ENCODE data around the gene EPM2AIP1.

EPM2AIP1 gene

GRCh38 chr3:37029111-37029510 lies 36.2 kb upstream of the EPM2AIP1 start:
- H3K36me3 ChIP-seq (ENCODE audit: control insufficient read depth, insufficient read depth, low read length) = peaks cover 96% of the 10 kb centered on the region
- no CpG with 5 or more reads among the region's 1 CpG for WGBS, 2 experiments (ENCODE audit: insufficient coverage in 2 of 2)
- H3K4me3 ChIP-seq (ENCODE audit: extremely low read depth, insufficient read depth, low read length, poor library complexity, severe bottlenecking) = no peak overlapping the region
- H3K9me3 ChIP-seq (ENCODE audit: control insufficient read depth, low read length) = no peaks in the 10 kb centered on the region
- peaks cover 8% of the 10 kb centered on the region for H3K4me1 ChIP-seq (ENCODE audit: control insufficient read depth, insufficient read depth, low read length, poor library complexity, severe bottlenecking)
- no peak overlapping the region for H3K27ac ChIP-seq (ENCODE audit: low read depth, low read length, severe bottlenecking)

- peaks cover 8% of the 10 kb centered on the region for H3K4me1 ChIP-seq (ENCODE audit: control insufficient read depth, insufficient read depth, low read length, poor library complexity, severe bottlenecking)
- no peak overlapping the region for H3K4me3 ChIP-seq (ENCODE audit: extremely low read depth, insufficient read depth, low read length, poor library complexity, severe bottlenecking)
- peaks cover 96% of the 10 kb centered on the region for H3K36me3 ChIP-seq (ENCODE audit: control insufficient read depth, insufficient read depth, low read length)
- 83% methylated on average over 1 of the region's 1 CpG; no CpG with 5 or more reads in 1 of the 2 experiments for WGBS, 2 experiments (ENCODE audit: insufficient coverage in 2 of 2)
- H3K27ac ChIP-seq (ENCODE audit: low read depth, low read length, severe bottlenecking) = no peak overlapping the region
- no peaks in the 10 kb centered on the region for H3K9me3 ChIP-seq (ENCODE audit: control insufficient read depth, low read length)
These were observed 35.4 kb upstream of the EPM2AIP1 start for GRCh38 chr3:37028329-37028728.

GRCh38 chr3:37026851-37027250 lies 33.9 kb upstream of the EPM2AIP1 start:
- peaks cover 97% of the 10 kb centered on the region for H3K36me3 ChIP-seq (ENCODE audit: control insufficient read depth, insufficient read depth, low read length)

GRCh38 chr3:37025561-37026335 lies 32.8 kb upstream of the EPM2AIP1 start:
- 97 to 100% methylated on average over 3 of the region's 3 CpGs for WGBS, 2 experiments (ENCODE audit: insufficient coverage in 2 of 2)
- Histone ChIP-seq H3K4me3 (ENCODE audit: extremely low read depth, insufficient read depth, low read length, poor library complexity, severe bottlenecking) (no peak overlapping the region), H3K9me3 (ENCODE audit: control insufficient read depth, low read length) (no peaks in the 10 kb centered on the region), H3K36me3 (ENCODE audit: control insufficient read depth, insufficient read depth, low read length) (peaks cover 97% of the 10 kb centered on the region), H3K27ac (ENCODE audit: low read depth, low read length, severe bottlenecking) (no peak overlapping the region), H3K4me1 (ENCODE audit: control insufficient read depth, insufficient read depth, low read length, poor library complexity, severe bottlenecking) (peaks cover 8% of the 10 kb centered on the region)

More at GRCh38 chr3:37026851-37027250, 33.9 kb upstream of the EPM2AIP1 start:
- no peak overlapping the region for H3K4me3 ChIP-seq (ENCODE audit: extremely low read depth, insufficient read depth, low read length, poor library complexity, severe bottlenecking)
- no peaks in the 10 kb centered on the region for H3K9me3 ChIP-seq (ENCODE audit: control insufficient read depth, low read length)
- H3K4me1 ChIP-seq (ENCODE audit: control insufficient read depth, insufficient read depth, low read length, poor library complexity, severe bottlenecking) = peaks cover 8% of the 10 kb centered on the region
- H3K27ac ChIP-seq (ENCODE audit: low read depth, low read length, severe bottlenecking) = no peak overlapping the region
- WGBS, 2 experiments (ENCODE audit: insufficient coverage in 2 of 2) = 95% methylated on average over 3 of the region's 5 CpGs

GRCh38 chr3:37024820-37025405 lies 32.0 kb upstream of the EPM2AIP1 start:
- Histone ChIP-seq H3K36me3 (ENCODE audit: control insufficient read depth, insufficient read depth, low read length) (peaks cover 97% of the 10 kb centered on the region), H3K4me1 (ENCODE audit: control insufficient read depth, insufficient read depth, low read length, poor library complexity, severe bottlenecking) (peaks cover 1% of the 10 kb centered on the region), H3K27ac (ENCODE audit: low read depth, low read length, severe bottlenecking) (no peak overlapping the region), H3K9me3 (ENCODE audit: control insufficient read depth, low read length) (no peaks in the 10 kb centered on the region), H3K4me3 (ENCODE audit: extremely low read depth, insufficient read depth, low read length, poor library complexity, severe bottlenecking) (no peak overlapping the region)
- 89% methylated on average over 2 of the region's 3 CpGs; no CpG with 5 or more reads in 1 of the 2 experiments for WGBS, 2 experiments (ENCODE audit: insufficient coverage in 2 of 2)

GRCh38 chr3:37024092-37024491 lies 31.2 kb upstream of the EPM2AIP1 start:
- H3K27ac ChIP-seq (ENCODE audit: low read depth, low read length, severe bottlenecking) = no peak overlapping the region
- H3K9me3 ChIP-seq (ENCODE audit: control insufficient read depth, low read length) = no peaks in the 10 kb centered on the region
- no CpG with 5 or more reads among the region's 2 CpGs for WGBS, 2 experiments (ENCODE audit: insufficient coverage in 2 of 2)
- no peak overlapping the region for H3K4me3 ChIP-seq (ENCODE audit: extremely low read depth, insufficient read depth, low read length, poor library complexity, severe bottlenecking)
- H3K4me1 ChIP-seq (ENCODE audit: control insufficient read depth, insufficient read depth, low read length, poor library complexity, severe bottlenecking) = no peaks in the 10 kb centered on the region
- H3K36me3 ChIP-seq (ENCODE audit: control insufficient read depth, insufficient read depth, low read length) = peaks cover 97% of the 10 kb centered on the region

GRCh38 chr3:37017683-37018082 lies 24.8 kb upstream of the EPM2AIP1 start:
- H3K9me3 ChIP-seq (ENCODE audit: control insufficient read depth, low read length) = no peaks in the 10 kb centered on the region
- H3K4me3 ChIP-seq (ENCODE audit: extremely low read depth, insufficient read depth, low read length, poor library complexity, severe bottlenecking) = no peak overlapping the region
- no peak overlapping the region for H3K27ac ChIP-seq (ENCODE audit: low read depth, low read length, severe bottlenecking)
- no peaks in the 10 kb centered on the region for H3K4me1 ChIP-seq (ENCODE audit: control insufficient read depth, insufficient read depth, low read length, poor library complexity, severe bottlenecking)
- WGBS, 2 experiments (ENCODE audit: insufficient coverage in 2 of 2) = 81 to 100% methylated on average over 2 to 3 of the region's 3 CpGs
- peaks cover 86% of the 10 kb centered on the region for H3K36me3 ChIP-seq (ENCODE audit: control insufficient read depth, insufficient read depth, low read length)

- no peaks in the 10 kb centered on the region for H3K9me3 ChIP-seq (ENCODE audit: control insufficient read depth, low read length)
- WGBS, 2 experiments (ENCODE audit: insufficient coverage in 2 of 2) = 80% methylated on average over 6 of the region's 8 CpGs; no CpG with 5 or more reads in 1 of the 2 experiments
- H3K27ac ChIP-seq (ENCODE audit: low read depth, low read length, severe bottlenecking) = no peak overlapping the region
- no peak overlapping the region for H3K4me3 ChIP-seq (ENCODE audit: extremely low read depth, insufficient read depth, low read length, poor library complexity, severe bottlenecking)
- H3K36me3 ChIP-seq (ENCODE audit: control insufficient read depth, insufficient read depth, low read length) = peaks cover 86% of the 10 kb centered on the region
- H3K4me1 ChIP-seq (ENCODE audit: control insufficient read depth, insufficient read depth, low read length, poor library complexity, severe bottlenecking) = no peaks in the 10 kb centered on the region
These were observed 24.0 kb upstream of the EPM2AIP1 start for GRCh38 chr3:37016903-37017302.

- Histone ChIP-seq H3K4me1 (ENCODE audit: control insufficient read depth, insufficient read depth, low read length, poor library complexity, severe bottlenecking) (no peaks in the 10 kb centered on the region), H3K36me3 (ENCODE audit: control insufficient read depth, insufficient read depth, low read length) (peaks cover 84% of the 10 kb centered on the region), H3K27ac (ENCODE audit: low read depth, low read length, severe bottlenecking) (no peak overlapping the region), H3K9me3 (ENCODE audit: control insufficient read depth, low read length) (no peaks in the 10 kb centered on the region), H3K4me3 (ENCODE audit: extremely low read depth, insufficient read depth, low read length, poor library complexity, severe bottlenecking) (no peak overlapping the region)
- WGBS, 2 experiments (ENCODE audit: insufficient coverage in 2 of 2) = 96 to 98% methylated on average over 4 to 5 of the region's 5 CpGs
These were observed 22.7 kb upstream of the EPM2AIP1 start for GRCh38 chr3:37015642-37016041.

GRCh38 chr3:37014620-37015019 lies 21.7 kb upstream of the EPM2AIP1 start:
- no peaks in the 10 kb centered on the region for H3K9me3 ChIP-seq (ENCODE audit: control insufficient read depth, low read length)
- no peak overlapping the region for H3K4me3 ChIP-seq (ENCODE audit: extremely low read depth, insufficient read depth, low read length, poor library complexity, severe bottlenecking)
- WGBS, 2 experiments (ENCODE audit: insufficient coverage in 2 of 2) = 97 to 100% methylated on average over 1 to 2 of the region's 2 CpGs
- no peak overlapping the region for H3K27ac ChIP-seq (ENCODE audit: low read depth, low read length, severe bottlenecking)
- peaks cover 80% of the 10 kb centered on the region for H3K36me3 ChIP-seq (ENCODE audit: control insufficient read depth, insufficient read depth, low read length)
- no peaks in the 10 kb centered on the region for H3K4me1 ChIP-seq (ENCODE audit: control insufficient read depth, insufficient read depth, low read length, poor library complexity, severe bottlenecking)

All from mesodermal cell (in vitro differentiated cells).